HG03280 (cell line): ENCODE measurements around the gene OR1L4.

Source experiments
- ATAC-seq: cut with Tn5 transposase; IDR thresholded peaks from one replicate; pipeline ENCODE4 v1.9.1; 2021; ENCODE audit warnings: mild to moderate bottlenecking, moderate library complexity; ENCODE audit not compliant: unreplicated experiment

OR1L4 gene

GRCh38 chr9:122723690-122724089, at the start of gene OR1L4:
TSS of gene OR1L4 (plus strand) at chr9:122723990. CDS start at chr9:122723990, 0 bp downstream.
- ATAC-seq: no peak

- ATAC-seq: no peak
Measured at GRCh38 chr9:122684851-122685250, 38.9 kb upstream of the OR1L4 start.

GRCh38 chr9:122695696-122696095, 28.1 kb upstream of the OR1L4 start:
- ATAC-seq: no peak

- ATAC-seq: no peak
Measured at GRCh38 chr9:122718038-122718437, 5.8 kb upstream of the OR1L4 start.

GRCh38 chr9:122719218-122719617, 4.6 kb upstream of the OR1L4 start:
- ATAC-seq: no peak

- no peak for ATAC-seq
Measured at GRCh38 chr9:122742003-122742402, 18.2 kb downstream of the OR1L4 start, which contains the start of gene OR1L6. TSS of gene OR1L6 (plus strand) at chr9:122742303. CDS start at chr9:122749848, 7,545 bp downstream.

- ATAC-seq: no peak
Measured at GRCh38 chr9:122754825-122755224, 31.0 kb downstream of the OR1L4 start.

GRCh38 chr9:122767817-122768216, 44.0 kb downstream of the OR1L4 start:
- ATAC-seq: no peak
